ENCODE data around the gene TIGIT.

TIGIT gene

DNA sequence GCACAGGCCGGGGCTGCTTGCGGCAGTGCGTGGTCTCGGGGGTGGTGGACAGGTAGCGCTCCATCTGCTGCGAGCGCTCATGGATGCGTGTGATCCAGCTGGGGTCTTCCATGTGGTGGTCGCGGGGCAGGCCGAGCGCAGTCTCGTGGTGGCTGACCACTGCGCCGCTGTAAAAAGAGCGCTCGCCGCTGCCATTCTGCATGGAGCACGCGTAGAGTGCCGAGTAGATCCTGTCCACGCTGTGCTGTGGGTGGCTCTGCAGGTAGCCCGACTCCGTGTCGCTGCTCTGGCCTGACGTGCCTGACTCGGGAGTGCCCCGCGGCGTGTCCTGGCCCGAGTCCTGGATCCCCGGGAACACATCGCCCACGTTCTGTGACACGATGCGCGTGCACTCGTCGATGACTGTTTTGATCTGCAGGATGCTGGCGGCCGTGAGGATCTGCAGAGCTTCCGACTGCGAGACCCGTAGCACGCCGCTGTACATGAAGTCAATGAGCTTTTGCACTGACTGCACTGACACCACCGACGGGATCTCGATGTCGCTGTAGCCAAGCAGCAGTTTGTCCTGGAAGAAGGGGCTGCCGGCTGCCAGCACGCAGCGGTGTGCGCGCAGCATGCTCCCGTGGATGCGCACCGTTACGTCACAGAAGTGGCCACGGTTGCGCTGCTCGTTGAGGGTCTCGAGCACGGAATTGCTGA lies 57.4 kb downstream of the TIGIT start:
- DNase-seq (ENCODE audit: low read depth in 2 of 2): no peak

DNA sequence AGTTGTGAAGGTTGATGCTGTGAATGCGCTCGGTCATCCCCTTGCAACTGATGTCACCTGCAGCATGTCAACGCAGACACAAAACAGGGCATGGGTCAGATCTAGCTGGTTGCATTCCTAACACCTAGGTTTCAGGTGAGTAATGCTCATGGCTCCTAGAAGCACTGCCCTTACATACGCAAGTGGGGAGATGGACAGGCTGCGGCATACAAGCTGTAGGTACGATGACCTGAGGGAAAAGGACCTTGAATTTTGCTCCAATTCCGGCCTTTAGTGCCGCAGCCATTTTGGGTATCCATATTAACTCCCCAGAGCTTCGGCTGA lies 58.0 kb downstream of the TIGIT start:
- no peak for DNase-seq (ENCODE audit: low read depth in 2 of 2)

DNA sequence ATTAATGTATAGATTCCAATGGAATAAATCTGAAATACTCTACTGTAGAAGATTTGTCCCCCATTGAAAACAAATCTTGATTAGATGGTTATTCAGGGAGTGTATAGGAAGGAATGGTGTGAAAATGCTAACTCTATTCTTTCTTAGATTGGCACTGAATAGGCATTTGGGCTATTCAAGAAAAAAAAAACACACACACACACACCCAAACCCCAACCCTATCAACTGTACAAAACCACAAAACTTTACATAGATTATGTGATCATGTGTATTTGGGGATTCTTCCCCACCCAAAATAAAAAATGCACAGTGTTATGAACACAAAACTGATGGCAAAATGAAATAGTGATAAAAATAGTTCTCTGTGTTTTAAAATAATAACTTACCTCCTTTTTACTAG lies 61.8 kb downstream of the TIGIT start:
- no peak for DNase-seq (ENCODE audit: low read depth in 2 of 2)

GRCh38 chr3:114356066-114356465 lies 62.2 kb downstream of the TIGIT start:
- DNase-seq (ENCODE audit: low read depth in 2 of 2): no peak

- DNase-seq (ENCODE audit: low read depth in 2 of 2): no peak
These were observed 62.7 kb downstream of the TIGIT start for GRCh38 chr3:114356525-114356924.
